SIG-M5 (cell line): ENCODE results near the gene TRHDE.

Experiments used
- DNase-seq: peaks from one replicate; lab custom pipeline; 2025; lab: John Stamatoyannopoulos, UW

The TRHDE gene

GRCh38 chr12:72272091-72272661 is at the start of gene TRHDE:
TSS of gene TRHDE (plus strand) at chr12:72272370. CDS start at chr12:72272644, 274 bp downstream.
- no peak for DNase-seq

- DNase-seq: no peak
Measured at GRCh38 chr12:72226510-72226909, 45.7 kb upstream of the TRHDE start.

GRCh38 chr12:72228424-72228823 is 43.7 kb upstream of the TRHDE start:
- no peak for DNase-seq

GRCh38 chr12:72230589-72230988 is 41.6 kb upstream of the TRHDE start:
- no peak for DNase-seq

- DNase-seq: no peak
Measured at GRCh38 chr12:72234886-72235285, 37.3 kb upstream of the TRHDE start.

GRCh38 chr12:72236071-72236705 is 36.0 kb upstream of the TRHDE start:
- no peak for DNase-seq

GRCh38 chr12:72241552-72241951 is 30.6 kb upstream of the TRHDE start:
- DNase-seq: no peak

GRCh38 chr12:72242946-72243345 is 29.2 kb upstream of the TRHDE start:
- DNase-seq: no peak

- DNase-seq: no peak
Measured at GRCh38 chr12:72246370-72246769, 25.8 kb upstream of the TRHDE start.

GRCh38 chr12:72250346-72250745 is 21.8 kb upstream of the TRHDE start:
- DNase-seq: no peak

GRCh38 chr12:72256725-72257124 is 15.4 kb upstream of the TRHDE start:
- no peak for DNase-seq

GRCh38 chr12:72261885-72262284 is 10.3 kb upstream of the TRHDE start:
- no peak for DNase-seq

- DNase-seq: no peak
Measured at GRCh38 chr12:72264548-72265175, 7.5 kb upstream of the TRHDE start.

- DNase-seq: no peak
Measured at GRCh38 chr12:72267974-72268373, 4.2 kb upstream of the TRHDE start.

GRCh38 chr12:72268386-72268785 is 3.8 kb upstream of the TRHDE start:
- DNase-seq: no peak

GRCh38 chr12:72269491-72269890 is 2.7 kb upstream of the TRHDE start:
- DNase-seq: no peak

- DNase-seq: no peak
Measured at GRCh38 chr12:72270246-72270645, 1.9 kb upstream of the TRHDE start.

- DNase-seq: no peak
Measured at GRCh38 chr12:72270961-72271360, 1.2 kb upstream of the TRHDE start.

GRCh38 chr12:72271451-72272090 is 599 bp upstream of the TRHDE start:
- DNase-seq: no peak

- DNase-seq: no peak
Measured at GRCh38 chr12:72272731-72273498, 745 bp downstream of the TRHDE start.

GRCh38 chr12:72273499-72273837 is 1.3 kb downstream of the TRHDE start:
- DNase-seq: no peak

- DNase-seq: no peak
Measured at GRCh38 chr12:72273851-72274351, 1.7 kb downstream of the TRHDE start.
